ENCODE data around the gene GPATCH2.

GPATCH2 gene

DNA sequence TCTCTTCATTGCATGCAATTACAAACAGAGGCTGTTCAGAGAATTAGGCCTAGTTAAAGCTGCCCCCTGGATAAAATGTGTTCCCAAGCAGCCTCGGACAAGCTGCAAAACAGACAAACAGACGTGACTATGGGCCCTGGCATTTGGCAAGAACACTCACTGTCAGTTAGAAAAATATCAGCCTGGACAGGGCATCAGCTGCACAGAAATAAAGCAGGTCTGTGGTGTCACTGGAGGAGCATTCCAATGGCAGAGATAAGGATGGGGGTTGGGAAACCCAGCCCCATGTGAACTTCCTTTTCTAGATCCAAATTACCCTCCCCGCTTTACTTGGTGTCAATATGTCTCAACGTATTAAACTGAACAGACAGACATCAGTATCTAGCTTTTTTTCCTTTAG is 177.1 kb downstream of the GPATCH2 start:
- Mint-ChIP-seq H3K4me1 (no peaks in the 10 kb centered on the region), H3K27me3 (no peaks in the 10 kb centered on the region), H3K36me3 (ENCODE audit: insufficient read depth) (peaks cover 4% of the 10 kb centered on the region), H3K4me3 (no peak overlapping the region), H3K27ac (ENCODE audit: low read depth) (no peak overlapping the region), H3K9me3 (no peaks in the 10 kb centered on the region)
- no peak for DNase-seq (ENCODE audit: low spot score in 2 of 2)
- no peak for ATAC-seq (replicated peaks; ENCODE audit: extremely low read depth, poor library complexity, severe bottlenecking)

GRCh38 chr1:217449370-217449769 is 181.5 kb downstream of the GPATCH2 start:
- Mint-ChIP-seq H3K27ac (ENCODE audit: low read depth) (no peak overlapping the region), H3K36me3 (ENCODE audit: insufficient read depth) (peaks cover 2% of the 10 kb centered on the region), H3K27me3 (no peaks in the 10 kb centered on the region), H3K4me1 (no peaks in the 10 kb centered on the region), H3K4me3 (no peak overlapping the region), H3K9me3 (no peaks in the 10 kb centered on the region)
- no peak for ATAC-seq (replicated peaks; ENCODE audit: extremely low read depth, poor library complexity, severe bottlenecking)
- DNase-seq (ENCODE audit: low spot score in 2 of 2): no peak

DNA sequence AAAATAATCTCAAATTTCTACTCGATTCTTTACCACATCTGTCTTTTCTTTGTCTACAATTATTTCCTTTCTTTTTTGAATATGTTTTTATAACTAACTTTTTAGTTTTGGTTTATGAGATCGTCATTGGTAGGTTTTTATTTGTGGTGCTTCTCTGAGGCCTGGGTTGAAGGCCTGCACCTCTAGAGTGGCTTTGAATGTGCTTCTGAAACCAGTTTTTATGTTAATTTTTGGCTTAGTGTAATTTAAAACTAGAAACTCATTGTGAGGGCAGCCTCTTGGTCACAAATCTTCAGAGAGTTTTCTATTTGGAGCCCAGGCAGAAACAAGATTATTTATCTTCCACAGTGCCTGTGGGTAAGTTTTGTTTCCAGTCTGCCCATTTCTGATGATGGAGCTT is 187.0 kb downstream of the GPATCH2 start:
- no peaks in the 10 kb centered on the region for H3K27me3 Mint-ChIP-seq
- DNase-seq (ENCODE audit: low spot score in 2 of 2): no peak
- H3K27ac Mint-ChIP-seq (ENCODE audit: low read depth): no peak overlapping the region
- no peaks in the 10 kb centered on the region for H3K36me3 Mint-ChIP-seq (ENCODE audit: insufficient read depth)
- H3K4me1 Mint-ChIP-seq: no peaks in the 10 kb centered on the region
- peaks cover 8% of the 10 kb centered on the region for H3K9me3 Mint-ChIP-seq
- ATAC-seq (replicated peaks; ENCODE audit: extremely low read depth, poor library complexity, severe bottlenecking): no peak
- no peak overlapping the region for H3K4me3 Mint-ChIP-seq

DNA sequence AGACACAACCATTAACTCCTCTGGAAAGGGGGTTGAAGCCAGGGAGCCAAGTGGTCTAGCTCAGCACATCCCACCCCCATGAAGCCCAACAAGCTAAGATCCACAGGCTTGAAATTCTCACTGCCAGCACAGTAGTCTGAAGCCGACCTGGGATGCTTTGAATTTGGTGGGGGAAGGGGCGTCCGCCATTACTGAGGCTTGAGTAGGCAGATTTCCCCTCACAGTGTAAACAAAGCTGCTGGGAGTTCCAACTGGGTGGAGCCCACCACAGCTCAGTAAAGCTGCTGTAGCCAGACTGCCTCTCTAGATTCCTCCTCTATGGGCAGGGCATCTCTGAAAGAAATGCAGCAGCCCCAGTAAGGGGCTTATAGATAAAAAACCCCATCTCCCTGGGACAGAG is 193.5 kb downstream of the GPATCH2 start:
- H3K27ac Mint-ChIP-seq (ENCODE audit: low read depth): no peak overlapping the region
- peaks cover 10% of the 10 kb centered on the region for H3K9me3 Mint-ChIP-seq
- no peak overlapping the region for H3K4me3 Mint-ChIP-seq
- DNase-seq (ENCODE audit: low spot score in 2 of 2) (no peak), ATAC-seq (replicated peaks; ENCODE audit: extremely low read depth, poor library complexity, severe bottlenecking) (no peak)
- no peaks in the 10 kb centered on the region for H3K27me3 Mint-ChIP-seq
- H3K4me1 Mint-ChIP-seq: no peaks in the 10 kb centered on the region
- H3K36me3 Mint-ChIP-seq (ENCODE audit: insufficient read depth): peaks cover 4% of the 10 kb centered on the region

DNA sequence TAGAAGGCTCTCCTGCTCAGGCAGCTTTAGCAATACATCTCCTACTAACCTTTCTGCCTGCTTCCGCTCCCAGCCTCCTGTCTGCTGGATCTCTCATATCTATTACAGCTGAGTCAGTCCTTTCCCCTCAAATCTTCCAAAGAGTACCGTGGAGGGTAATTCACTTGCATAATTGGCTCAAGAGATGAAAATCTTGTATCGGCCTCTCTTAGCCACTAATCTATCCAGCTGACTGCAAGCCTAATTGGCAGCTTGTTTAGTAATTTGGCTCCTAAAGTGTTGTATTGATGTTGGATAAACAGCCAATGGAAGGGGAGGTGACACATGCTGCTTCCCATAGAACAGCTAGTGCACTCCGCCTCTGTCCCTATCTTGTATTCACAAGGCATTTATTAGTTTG is 195.7 kb downstream of the GPATCH2 start:
- Mint-ChIP-seq H3K4me3 (no peak overlapping the region), H3K9me3 (peaks cover 10% of the 10 kb centered on the region), H3K36me3 (ENCODE audit: insufficient read depth) (peaks cover 6% of the 10 kb centered on the region), H3K4me1 (no peaks in the 10 kb centered on the region), H3K27me3 (no peaks in the 10 kb centered on the region), H3K27ac (ENCODE audit: low read depth) (no peak overlapping the region)
- DNase-seq (ENCODE audit: low spot score in 2 of 2) (no peak), ATAC-seq (replicated peaks; ENCODE audit: extremely low read depth, poor library complexity, severe bottlenecking) (no peak)

- Mint-ChIP-seq H3K4me3 (no peak overlapping the region), H3K27me3 (no peaks in the 10 kb centered on the region), H3K9me3 (peaks cover under 1% of the 10 kb centered on the region), H3K27ac (ENCODE audit: low read depth) (no peak overlapping the region), H3K36me3 (ENCODE audit: insufficient read depth) (peaks cover 6% of the 10 kb centered on the region), H3K4me1 (no peaks in the 10 kb centered on the region)
- no peak for DNase-seq (ENCODE audit: low spot score in 2 of 2)
- no peak for ATAC-seq (replicated peaks; ENCODE audit: extremely low read depth, poor library complexity, severe bottlenecking)
Observed at GRCh38 chr1:217433664-217434063, 197.2 kb downstream of the GPATCH2 start.

- H3K4me1 Mint-ChIP-seq: no peaks in the 10 kb centered on the region
- peaks cover 1% of the 10 kb centered on the region for H3K36me3 Mint-ChIP-seq (ENCODE audit: insufficient read depth)
- no peak for DNase-seq (ENCODE audit: low spot score in 2 of 2)
- H3K9me3 Mint-ChIP-seq: no peaks in the 10 kb centered on the region
- no peaks in the 10 kb centered on the region for H3K27me3 Mint-ChIP-seq
- no peak for ATAC-seq (replicated peaks; ENCODE audit: extremely low read depth, poor library complexity, severe bottlenecking)
- H3K27ac Mint-ChIP-seq (ENCODE audit: low read depth): no peak overlapping the region
- no peak overlapping the region for H3K4me3 Mint-ChIP-seq
Observed at GRCh38 chr1:217432339-217432738, 198.6 kb downstream of the GPATCH2 start.

- ATAC-seq (replicated peaks; ENCODE audit: extremely low read depth, poor library complexity, severe bottlenecking): no peak
- no peaks in the 10 kb centered on the region for H3K9me3 Mint-ChIP-seq
- DNase-seq (ENCODE audit: low spot score in 2 of 2): no peak
- no peaks in the 10 kb centered on the region for H3K27me3 Mint-ChIP-seq
- H3K4me1 Mint-ChIP-seq: no peaks in the 10 kb centered on the region
- H3K27ac Mint-ChIP-seq (ENCODE audit: low read depth): no peak overlapping the region
- peaks cover 1% of the 10 kb centered on the region for H3K36me3 Mint-ChIP-seq (ENCODE audit: insufficient read depth)
- no peak overlapping the region for H3K4me3 Mint-ChIP-seq
Observed at GRCh38 chr1:217431395-217431794, 199.5 kb downstream of the GPATCH2 start.

DNA sequence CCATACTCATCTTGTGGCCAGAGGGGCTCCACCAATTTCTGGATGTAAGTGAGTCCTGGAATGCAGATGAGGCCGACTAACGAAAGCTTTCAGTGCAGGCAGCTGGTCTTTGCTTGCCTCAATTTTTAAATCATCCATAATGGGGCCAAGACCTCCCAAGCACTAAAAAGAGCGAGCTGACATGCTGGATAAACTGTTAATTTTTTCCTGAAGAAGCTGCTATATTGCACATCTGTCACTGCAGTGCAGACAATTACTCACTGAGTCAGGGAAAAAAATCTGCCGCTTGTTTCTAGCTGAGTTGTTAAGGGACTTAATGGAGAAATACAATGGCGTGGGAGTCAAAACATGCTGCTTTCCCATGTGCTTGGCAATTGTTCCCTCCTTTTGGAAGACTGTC is 205.5 kb downstream of the GPATCH2 start:
- H3K4me3 Mint-ChIP-seq: no peak overlapping the region
- no peak for DNase-seq (ENCODE audit: low spot score in 2 of 2)

DNA sequence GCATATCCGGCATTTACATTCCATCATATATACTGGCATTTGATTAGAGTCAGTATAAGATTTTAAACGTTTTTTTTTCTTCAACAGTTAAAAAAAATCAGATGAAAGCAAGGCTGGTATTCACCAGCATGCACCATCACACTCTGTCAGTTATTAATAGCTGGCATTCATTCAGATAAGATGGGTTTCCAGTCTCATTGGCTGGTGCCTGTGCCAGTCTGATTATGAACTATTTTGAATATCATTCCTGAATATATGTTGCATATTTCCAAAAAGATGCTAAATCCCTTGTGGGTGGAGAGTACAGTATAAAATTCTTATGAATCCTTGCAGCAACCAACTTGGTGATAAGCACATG is 211.7 kb downstream of the GPATCH2 start:
- ATAC-seq (replicated peaks; ENCODE audit: extremely low read depth, poor library complexity, severe bottlenecking) (no peak), DNase-seq (ENCODE audit: low spot score in 2 of 2) (no peak)

More for the DNA sequence above, 205.5 kb downstream of the GPATCH2 start:
- H3K4me1 Mint-ChIP-seq: no peaks in the 10 kb centered on the region
- H3K9me3 Mint-ChIP-seq: no peaks in the 10 kb centered on the region
- H3K27me3 Mint-ChIP-seq: no peaks in the 10 kb centered on the region
- H3K36me3 Mint-ChIP-seq (ENCODE audit: insufficient read depth): no peaks in the 10 kb centered on the region
- no peak overlapping the region for H3K27ac Mint-ChIP-seq (ENCODE audit: low read depth)
- no peak for ATAC-seq (replicated peaks; ENCODE audit: extremely low read depth, poor library complexity, severe bottlenecking)

DNA sequence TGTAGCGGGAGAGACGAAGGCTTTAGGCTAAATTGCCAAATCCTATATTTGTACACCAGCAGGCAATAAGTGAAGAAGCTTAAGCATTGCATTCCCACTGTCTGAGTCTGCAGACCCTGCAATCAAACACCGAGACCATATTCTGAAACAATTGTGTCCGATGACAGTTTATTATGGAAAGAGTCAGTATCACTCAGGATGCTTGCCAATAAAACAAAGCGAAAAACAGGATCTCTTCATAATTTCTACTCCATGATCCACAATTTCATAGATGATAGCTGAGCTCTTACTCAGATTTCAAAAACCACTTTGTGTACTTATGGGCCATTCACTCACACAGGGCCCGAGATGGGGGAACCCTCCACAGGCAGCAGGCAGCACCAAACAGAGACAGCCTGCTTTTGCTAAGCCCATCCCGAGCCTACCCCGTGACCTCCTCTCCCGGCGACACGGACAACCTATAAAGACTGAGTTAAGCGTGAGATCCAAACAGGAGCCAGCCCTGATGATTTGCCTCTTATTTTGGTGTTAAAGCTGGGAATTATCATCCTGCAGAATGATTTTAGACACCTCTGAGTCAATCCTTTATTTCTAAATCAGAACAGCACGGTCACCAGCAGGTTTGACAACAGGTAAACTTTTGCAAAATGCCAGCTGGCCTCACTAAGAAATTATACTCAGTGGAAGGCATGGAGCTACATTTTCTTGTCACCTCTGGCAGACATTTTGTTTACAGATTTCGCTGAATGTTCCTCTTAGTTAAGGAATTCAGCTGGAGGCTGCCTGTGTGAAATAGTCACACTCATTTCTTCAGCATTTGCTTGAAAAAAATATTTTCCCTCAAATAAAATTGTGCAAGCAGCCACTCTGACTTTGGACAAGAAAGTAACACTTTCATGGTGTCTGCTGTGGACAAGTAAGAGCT is 212.4 kb downstream of the GPATCH2 start:
- DNase-seq (ENCODE audit: low spot score in 2 of 2): no peak
- no peaks in the 10 kb centered on the region for H3K9me3 Mint-ChIP-seq
- peaks cover 16% of the 10 kb centered on the region for H3K27me3 Mint-ChIP-seq
- no peak overlapping the region for H3K4me3 Mint-ChIP-seq
- no peak for ATAC-seq (replicated peaks; ENCODE audit: extremely low read depth, poor library complexity, severe bottlenecking)
- no peak overlapping the region for H3K27ac Mint-ChIP-seq (ENCODE audit: low read depth)
- H3K36me3 Mint-ChIP-seq (ENCODE audit: insufficient read depth): no peaks in the 10 kb centered on the region
- no peaks in the 10 kb centered on the region for H3K4me1 Mint-ChIP-seq

More for the DNA sequence above, 211.7 kb downstream of the GPATCH2 start:
- Mint-ChIP-seq H3K4me1 (no peaks in the 10 kb centered on the region), H3K4me3 (no peak overlapping the region), H3K27ac (ENCODE audit: low read depth) (no peak overlapping the region), H3K9me3 (no peaks in the 10 kb centered on the region), H3K27me3 (peaks cover 16% of the 10 kb centered on the region), H3K36me3 (ENCODE audit: insufficient read depth) (no peaks in the 10 kb centered on the region)

DNA sequence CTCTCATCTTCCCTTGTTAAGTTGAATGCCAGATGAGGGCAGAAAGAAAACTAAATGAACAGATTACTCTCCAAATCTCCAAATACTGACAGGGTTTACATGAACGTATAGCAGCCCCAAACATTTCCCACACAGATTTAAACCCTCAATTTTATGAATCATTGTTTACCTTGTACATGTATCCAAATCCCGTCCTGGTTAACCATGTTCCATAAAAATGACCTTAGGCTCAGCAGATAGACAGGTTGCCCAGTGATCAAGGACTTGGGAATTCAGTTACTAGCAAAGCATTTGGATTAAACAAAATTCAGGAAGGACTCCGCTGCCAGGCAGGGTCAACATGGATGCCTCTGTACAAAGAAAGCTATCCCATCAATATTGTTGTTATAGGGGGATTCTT is 213.5 kb downstream of the GPATCH2 start:
- ATAC-seq (replicated peaks; ENCODE audit: extremely low read depth, poor library complexity, severe bottlenecking) (no peak), DNase-seq (ENCODE audit: low spot score in 2 of 2) (no peak)
- Mint-ChIP-seq H3K36me3 (ENCODE audit: insufficient read depth) (no peaks in the 10 kb centered on the region), H3K4me3 (no peak overlapping the region), H3K9me3 (no peaks in the 10 kb centered on the region), H3K4me1 (no peaks in the 10 kb centered on the region), H3K27me3 (peaks cover 16% of the 10 kb centered on the region), H3K27ac (ENCODE audit: low read depth) (no peak overlapping the region)

GRCh38 chr1:217407534-217408001 is 223.3 kb downstream of the GPATCH2 start:
- no peak overlapping the region for H3K4me3 Mint-ChIP-seq
- H3K27me3 Mint-ChIP-seq: no peaks in the 10 kb centered on the region
- no peaks in the 10 kb centered on the region for H3K36me3 Mint-ChIP-seq (ENCODE audit: insufficient read depth)
- H3K4me1 Mint-ChIP-seq: no peaks in the 10 kb centered on the region
- H3K27ac Mint-ChIP-seq (ENCODE audit: low read depth): no peak overlapping the region
- no peaks in the 10 kb centered on the region for H3K9me3 Mint-ChIP-seq
- no peak for DNase-seq (ENCODE audit: low spot score in 2 of 2)
- no peak for ATAC-seq (replicated peaks; ENCODE audit: extremely low read depth, poor library complexity, severe bottlenecking)
